ENCODE data around the gene C17orf114.

C17orf114 gene

DNA sequence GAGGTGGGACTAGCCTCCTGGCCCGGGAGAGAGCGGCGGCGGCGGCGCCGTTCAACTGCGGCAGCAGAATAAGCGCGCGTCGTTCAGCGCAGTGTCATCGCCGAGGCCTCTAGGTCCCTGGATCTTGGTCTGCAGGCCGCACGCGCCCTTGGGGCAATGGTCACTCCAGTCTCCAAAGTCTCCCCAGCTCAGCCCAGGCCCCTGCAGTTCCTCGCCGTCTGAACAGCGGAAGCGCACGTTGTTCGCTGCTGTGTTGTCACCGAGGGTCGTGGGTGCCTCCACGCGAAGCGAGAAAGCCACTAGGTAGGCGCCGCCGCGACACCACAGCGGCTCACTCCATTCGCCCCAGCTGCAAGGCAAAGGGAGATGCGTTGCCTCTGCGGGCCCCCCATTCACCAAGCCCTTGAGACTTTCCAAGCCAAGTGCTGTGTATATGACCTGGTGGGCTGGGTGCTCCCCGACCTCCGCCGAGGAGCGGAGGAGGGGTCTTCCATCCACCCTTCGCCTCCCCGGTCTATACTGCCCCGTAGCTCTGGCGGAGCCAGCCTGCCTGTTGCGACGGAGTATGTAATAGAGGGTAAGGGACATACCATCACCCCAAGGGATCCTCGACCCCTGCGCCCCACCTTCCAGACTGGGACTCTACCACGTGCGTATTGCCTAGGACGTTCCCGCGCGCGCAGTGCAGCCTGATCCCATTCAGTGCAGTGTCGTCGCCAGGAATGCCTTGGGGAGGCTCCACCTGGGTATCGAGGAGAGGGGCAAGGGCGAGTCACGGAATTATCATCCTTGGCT, 16.6 kb downstream of the C17orf114 start:
- TF ChIP-seq, protein P1, sequence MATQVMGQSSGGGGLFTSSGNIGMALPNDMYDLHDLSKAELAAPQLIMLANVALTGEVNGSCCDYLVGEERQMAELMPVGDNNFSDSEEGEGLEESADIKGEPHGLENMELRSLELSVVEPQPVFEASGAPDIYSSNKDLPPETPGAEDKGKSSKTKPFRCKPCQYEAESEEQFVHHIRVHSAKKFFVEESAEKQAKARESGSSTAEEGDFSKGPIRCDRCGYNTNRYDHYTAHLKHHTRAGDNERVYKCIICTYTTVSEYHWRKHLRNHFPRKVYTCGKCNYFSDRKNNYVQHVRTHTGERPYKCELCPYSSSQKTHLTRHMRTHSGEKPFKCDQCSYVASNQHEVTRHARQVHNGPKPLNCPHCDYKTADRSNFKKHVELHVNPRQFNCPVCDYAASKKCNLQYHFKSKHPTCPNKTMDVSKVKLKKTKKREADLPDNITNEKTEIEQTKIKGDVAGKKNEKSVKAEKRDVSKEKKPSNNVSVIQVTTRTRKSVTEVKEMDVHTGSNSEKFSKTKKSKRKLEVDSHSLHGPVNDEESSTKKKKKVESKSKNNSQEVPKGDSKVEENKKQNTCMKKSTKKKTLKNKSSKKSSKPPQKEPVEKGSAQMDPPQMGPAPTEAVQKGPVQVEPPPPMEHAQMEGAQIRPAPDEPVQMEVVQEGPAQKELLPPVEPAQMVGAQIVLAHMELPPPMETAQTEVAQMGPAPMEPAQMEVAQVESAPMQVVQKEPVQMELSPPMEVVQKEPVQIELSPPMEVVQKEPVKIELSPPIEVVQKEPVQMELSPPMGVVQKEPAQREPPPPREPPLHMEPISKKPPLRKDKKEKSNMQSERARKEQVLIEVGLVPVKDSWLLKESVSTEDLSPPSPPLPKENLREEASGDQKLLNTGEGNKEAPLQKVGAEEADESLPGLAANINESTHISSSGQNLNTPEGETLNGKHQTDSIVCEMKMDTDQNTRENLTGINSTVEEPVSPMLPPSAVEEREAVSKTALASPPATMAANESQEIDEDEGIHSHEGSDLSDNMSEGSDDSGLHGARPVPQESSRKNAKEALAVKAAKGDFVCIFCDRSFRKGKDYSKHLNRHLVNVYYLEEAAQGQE (IDR thresholded peaks at IDR 0.05; ENCODE audit: insufficient read depth in 1 of 2, low read depth in 2 of 2, low read length in 1 of 2): no peak
- TF ChIP-seq TCF7L2 (IDR thresholded peaks at IDR 0.05; ENCODE audit: low read depth, low read length) (no peak), SIN3A (IDR thresholded peaks at IDR 0.05; ENCODE audit: borderline replicate concordance, insufficient read depth, low read depth, low read length) (no peak), POLR2AphosphoS5 (IDR thresholded peaks at IDR 0.05; ENCODE audit: low read depth, low read length) (no peak)
- TF ChIP-seq, protein P2, sequence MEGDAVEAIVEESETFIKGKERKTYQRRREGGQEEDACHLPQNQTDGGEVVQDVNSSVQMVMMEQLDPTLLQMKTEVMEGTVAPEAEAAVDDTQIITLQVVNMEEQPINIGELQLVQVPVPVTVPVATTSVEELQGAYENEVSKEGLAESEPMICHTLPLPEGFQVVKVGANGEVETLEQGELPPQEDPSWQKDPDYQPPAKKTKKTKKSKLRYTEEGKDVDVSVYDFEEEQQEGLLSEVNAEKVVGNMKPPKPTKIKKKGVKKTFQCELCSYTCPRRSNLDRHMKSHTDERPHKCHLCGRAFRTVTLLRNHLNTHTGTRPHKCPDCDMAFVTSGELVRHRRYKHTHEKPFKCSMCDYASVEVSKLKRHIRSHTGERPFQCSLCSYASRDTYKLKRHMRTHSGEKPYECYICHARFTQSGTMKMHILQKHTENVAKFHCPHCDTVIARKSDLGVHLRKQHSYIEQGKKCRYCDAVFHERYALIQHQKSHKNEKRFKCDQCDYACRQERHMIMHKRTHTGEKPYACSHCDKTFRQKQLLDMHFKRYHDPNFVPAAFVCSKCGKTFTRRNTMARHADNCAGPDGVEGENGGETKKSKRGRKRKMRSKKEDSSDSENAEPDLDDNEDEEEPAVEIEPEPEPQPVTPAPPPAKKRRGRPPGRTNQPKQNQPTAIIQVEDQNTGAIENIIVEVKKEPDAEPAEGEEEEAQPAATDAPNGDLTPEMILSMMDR (IDR thresholded peaks at IDR 0.05): no peak
- ATAC-seq (no peak), DNase-seq (ENCODE audit: low read depth, low spot score) (no peak)
- Histone ChIP-seq H3K9me3 (ENCODE audit: control insufficient read depth, insufficient read depth, low read depth, low read length) (no peaks in the 10 kb centered on the region), H3K4me3 (ENCODE audit: low read depth in 2 of 2, low read length in 2 of 2) (no peak overlapping the region), H3K27me3 (ENCODE audit: control insufficient read depth, insufficient read depth, low read length) (no peaks in the 10 kb centered on the region), H3K4me1 (ENCODE audit: control insufficient read depth, insufficient read depth, low read length) (peaks cover 6% of the 10 kb centered on the region), H3K36me3 (ENCODE audit: control insufficient read depth, insufficient read depth, low read length) (no peaks in the 10 kb centered on the region; the same call in 1 of the 2 replicates), H3K27ac (ENCODE audit: low read length) (no peak overlapping the region)
- intact Hi-C loops (cut with micrococcal nuclease; ENCODE audit: unreplicated experiment): loop anchor here (5.0 kb wide), 1 partner anchor 97 kb away; no protein-coding TSS in a partner anchor
- in situ Hi-C loops (cut with HindIII; ENCODE audit: low pct_unique_long_range_greater_than_20kb, low sequenced_read_pairs): no loop called here
- ChIA-PET POLR2A (no interaction called here), CTCF (interaction anchor here (0.5 kb wide), 1 partner anchor 40 kb away, joined by 11 read pairs; no protein-coding TSS in a partner anchor)
- BruUV-seq (replicated peaks): no TSS peak

- ChIA-PET CTCF (no interaction called here), POLR2A (no interaction called here)
- Histone ChIP-seq H3K4me1 (ENCODE audit: control insufficient read depth, insufficient read depth, low read length) (no peaks in the 10 kb centered on the region), H3K36me3 (ENCODE audit: control insufficient read depth, insufficient read depth, low read length) (no peaks in the 10 kb centered on the region), H3K27ac (ENCODE audit: low read length) (no peak overlapping the region), H3K9me3 (ENCODE audit: control insufficient read depth, insufficient read depth, low read depth, low read length) (no peaks in the 10 kb centered on the region), H3K4me3 (ENCODE audit: low read depth in 2 of 2, low read length in 2 of 2) (no peak overlapping the region), H3K27me3 (ENCODE audit: control insufficient read depth, insufficient read depth, low read length) (no peaks in the 10 kb centered on the region)
- DNase-seq (ENCODE audit: low read depth, low spot score) (no peak), ATAC-seq (no peak)
- no TSS peak for BruUV-seq (replicated peaks)
- intact Hi-C loops (cut with micrococcal nuclease; ENCODE audit: unreplicated experiment) (no loop called here), in situ Hi-C loops (cut with HindIII; ENCODE audit: low pct_unique_long_range_greater_than_20kb, low sequenced_read_pairs) (no loop called here)
- TF ChIP-seq, protein P2 (IDR thresholded peaks at IDR 0.05): no peak
- TF ChIP-seq, protein P1 (IDR thresholded peaks at IDR 0.05; ENCODE audit: insufficient read depth in 1 of 2, low read depth in 2 of 2, low read length in 1 of 2): no peak
- TF ChIP-seq POLR2AphosphoS5 (IDR thresholded peaks at IDR 0.05; ENCODE audit: low read depth, low read length) (no peak), SIN3A (IDR thresholded peaks at IDR 0.05; ENCODE audit: borderline replicate concordance, insufficient read depth, low read depth, low read length) (no peak)
Measured at GRCh38 chr17:4782652-4783051, 19.5 kb downstream of the C17orf114 start.

Measured in Panc1 (cell line).